ENCODE measurements around the gene PPP1R15B. TPM values are rescaled to one million over a fixed set of nuclear protein-coding genes. Genes with fewer than 3 reads are reported as not detected.
A peak's percentile ranks its signal among the peaks of the same experiment; 100 is the strongest.

Gene PPP1R15B
- total RNA-seq (2021; ENCODE audit: unreplicated experiment) (69.3 TPM), Bru-seq, nascent RNA (percentile 99 among the genes with signal in this experiment), BruChase-seq, experiment 1, labeled RNA remaining after a 6-hour chase (percentile 98 among the genes with signal in this experiment), BruChase-seq, experiment 2, labeled RNA remaining after a 2-hour chase (percentile 100 among the genes with signal in this experiment)
- 22.4 and 25.6 TPM in 2 replicates for polyA plus RNA-seq (2012)
- long read RNA-seq, full-length matches to known transcripts = 39 of 54 reads
- long read RNA-seq, partial matches to known transcripts = 0 of 54 reads
- long read RNA-seq, other reads (novel, unspliced or antisense) = 15 of 54 reads

DNA sequence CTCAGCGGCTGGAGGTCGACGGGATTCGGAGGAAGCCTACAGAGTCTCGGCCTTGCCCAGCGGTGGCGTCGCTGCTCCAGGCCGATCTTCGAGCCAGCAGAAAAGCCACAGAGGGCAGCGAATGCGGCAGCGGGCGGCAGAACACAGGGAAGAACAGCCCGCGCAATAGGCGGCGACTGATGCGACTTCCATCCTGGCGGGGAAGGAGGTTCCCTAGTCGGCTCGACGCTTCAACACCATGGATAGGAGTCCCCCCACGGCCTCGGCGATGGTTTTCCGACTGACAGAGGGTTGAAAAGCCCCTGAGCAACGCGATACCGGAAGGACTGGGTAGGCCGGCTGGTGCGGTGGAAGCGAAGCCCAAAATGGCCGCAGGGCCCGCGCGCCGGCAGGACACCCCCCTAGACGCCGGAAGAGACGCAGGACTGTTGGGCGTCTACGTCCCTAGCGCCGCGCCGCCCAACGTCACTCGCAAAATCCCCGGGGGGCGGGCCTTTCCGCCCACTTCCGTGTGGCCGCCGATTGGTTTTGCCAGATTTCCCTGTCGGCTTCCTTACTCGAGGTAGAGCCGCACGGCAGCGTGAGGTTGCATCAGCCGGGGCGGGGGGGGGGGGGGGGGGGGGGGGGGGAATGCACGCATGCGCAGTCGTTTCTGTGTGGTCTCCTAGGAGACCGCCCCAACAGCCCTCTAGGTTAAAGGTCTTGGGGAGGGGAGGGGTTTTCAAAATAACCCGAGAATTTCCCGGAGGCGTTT, at the start of gene PPP1R15B:
Gene PPP1R15B, minus strand, starts transcription at position 367 of the 754 bp plus-strand sequence. CDS start 406 bp downstream, outside the sequence.
- TSS peak; percentile 45 for BruUV-seq (replicated peaks)
- POLR2A ChIA-PET = no interaction called here
- TF ChIP-seq, protein P1, sequence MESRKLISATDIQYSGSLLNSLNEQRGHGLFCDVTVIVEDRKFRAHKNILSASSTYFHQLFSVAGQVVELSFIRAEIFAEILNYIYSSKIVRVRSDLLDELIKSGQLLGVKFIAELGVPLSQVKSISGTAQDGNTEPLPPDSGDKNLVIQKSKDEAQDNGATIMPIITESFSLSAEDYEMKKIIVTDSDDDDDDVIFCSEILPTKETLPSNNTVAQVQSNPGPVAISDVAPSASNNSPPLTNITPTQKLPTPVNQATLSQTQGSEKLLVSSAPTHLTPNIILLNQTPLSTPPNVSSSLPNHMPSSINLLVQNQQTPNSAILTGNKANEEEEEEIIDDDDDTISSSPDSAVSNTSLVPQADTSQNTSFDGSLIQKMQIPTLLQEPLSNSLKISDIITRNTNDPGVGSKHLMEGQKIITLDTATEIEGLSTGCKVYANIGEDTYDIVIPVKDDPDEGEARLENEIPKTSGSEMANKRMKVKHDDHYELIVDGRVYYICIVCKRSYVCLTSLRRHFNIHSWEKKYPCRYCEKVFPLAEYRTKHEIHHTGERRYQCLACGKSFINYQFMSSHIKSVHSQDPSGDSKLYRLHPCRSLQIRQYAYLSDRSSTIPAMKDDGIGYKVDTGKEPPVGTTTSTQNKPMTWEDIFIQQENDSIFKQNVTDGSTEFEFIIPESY (IDR thresholded peaks at IDR 0.05; ENCODE audit: extremely low read depth, insufficient replicate concordance, low read length) = peak; percentile 75
- TF ChIP-seq, protein P2, sequence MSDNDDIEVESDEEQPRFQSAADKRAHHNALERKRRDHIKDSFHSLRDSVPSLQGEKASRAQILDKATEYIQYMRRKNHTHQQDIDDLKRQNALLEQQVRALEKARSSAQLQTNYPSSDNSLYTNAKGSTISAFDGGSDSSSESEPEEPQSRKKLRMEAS (IDR thresholded peaks at IDR 0.05) = peak; percentile 88
- TF ChIP-seq EGR1 (IDR thresholded peaks at IDR 0.05; ENCODE audit: low read depth) = peak; percentile 84
- no peak for TF ChIP-seq EZH2phosphoT487 (IDR thresholded peaks at IDR 0.05; ENCODE audit: borderline replicate concordance)
- 0 out of 2 replicates have a peak, but pooled peaks have one; percentile 53 for TF ChIP-seq CBX3 (IDR thresholded peaks at IDR 0.05; ENCODE audit: low read depth)
- TF ChIP-seq, protein P3, sequence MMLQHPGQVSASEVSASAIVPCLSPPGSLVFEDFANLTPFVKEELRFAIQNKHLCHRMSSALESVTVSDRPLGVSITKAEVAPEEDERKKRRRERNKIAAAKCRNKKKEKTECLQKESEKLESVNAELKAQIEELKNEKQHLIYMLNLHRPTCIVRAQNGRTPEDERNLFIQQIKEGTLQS (IDR thresholded peaks at IDR 0.05) = no peak; the same call in 1 of the 2 replicates
- TF ChIP-seq SP1 (IDR thresholded peaks at IDR 0.05; ENCODE audit: low read depth) = peak; percentile 88
- peak; percentile 92 for TF ChIP-seq CEBPB (IDR thresholded peaks at IDR 0.05; ENCODE audit: low read depth)
- no peak for TF ChIP-seq ZNF274 (IDR thresholded peaks at IDR 0.05; ENCODE audit: low read depth, low read length)
- no peak for TF ChIP-seq TCF7L2 (IDR thresholded peaks at IDR 0.05; ENCODE audit: borderline replicate concordance, extremely low read depth, insufficient read depth, insufficient read length)
- no peak for TF ChIP-seq RAD21 (IDR thresholded peaks at IDR 0.05; ENCODE audit: low read depth)
- TF ChIP-seq EZH2 (IDR thresholded peaks at IDR 0.05) = no peak
- TF ChIP-seq YY1 (IDR thresholded peaks at IDR 0.05; ENCODE audit: extremely low read depth, insufficient replicate concordance, low read depth, low read length) = peak; percentile 95
- TF ChIP-seq, protein P4, sequence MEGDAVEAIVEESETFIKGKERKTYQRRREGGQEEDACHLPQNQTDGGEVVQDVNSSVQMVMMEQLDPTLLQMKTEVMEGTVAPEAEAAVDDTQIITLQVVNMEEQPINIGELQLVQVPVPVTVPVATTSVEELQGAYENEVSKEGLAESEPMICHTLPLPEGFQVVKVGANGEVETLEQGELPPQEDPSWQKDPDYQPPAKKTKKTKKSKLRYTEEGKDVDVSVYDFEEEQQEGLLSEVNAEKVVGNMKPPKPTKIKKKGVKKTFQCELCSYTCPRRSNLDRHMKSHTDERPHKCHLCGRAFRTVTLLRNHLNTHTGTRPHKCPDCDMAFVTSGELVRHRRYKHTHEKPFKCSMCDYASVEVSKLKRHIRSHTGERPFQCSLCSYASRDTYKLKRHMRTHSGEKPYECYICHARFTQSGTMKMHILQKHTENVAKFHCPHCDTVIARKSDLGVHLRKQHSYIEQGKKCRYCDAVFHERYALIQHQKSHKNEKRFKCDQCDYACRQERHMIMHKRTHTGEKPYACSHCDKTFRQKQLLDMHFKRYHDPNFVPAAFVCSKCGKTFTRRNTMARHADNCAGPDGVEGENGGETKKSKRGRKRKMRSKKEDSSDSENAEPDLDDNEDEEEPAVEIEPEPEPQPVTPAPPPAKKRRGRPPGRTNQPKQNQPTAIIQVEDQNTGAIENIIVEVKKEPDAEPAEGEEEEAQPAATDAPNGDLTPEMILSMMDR (IDR thresholded peaks at IDR 0.05 in 2 of 3, conservative IDR thresholded peaks at IDR 0.05 in 1 of 3; ENCODE audit: borderline replicate concordance in 1 of 3, insufficient read depth in 1 of 3, low read depth in 2 of 3, low read length in 2 of 3) = no peak
- TF ChIP-seq JUND (IDR thresholded peaks at IDR 0.05) = no peak
- TF ChIP-seq SRF (IDR thresholded peaks at IDR 0.05; ENCODE audit: low read depth) = peak; percentile 38; the same call in 1 of the 2 replicates

More for the DNA sequence above, at the start of gene PPP1R15B:
- Histone ChIP-seq H3K36me3 (ENCODE audit: control insufficient read depth in 1 of 2, insufficient read depth in 2 of 2, low read length in 2 of 2) (peaks cover 11 to 13% of the 10 kb centered on the region in 2 experiments; a peak in 2 of 4 replicates), H3K9me3 (ENCODE audit: control insufficient read depth in 1 of 2, insufficient read depth in 1 of 2, low read depth in 1 of 2, low read length in 2 of 2) (no peaks in the 10 kb centered on the region), H4K20me1 (ENCODE audit: insufficient read depth) (peaks cover 26% of the 10 kb centered on the region), H3K79me2 (ENCODE audit: insufficient read depth, low read length) (peaks cover 50% of the 10 kb centered on the region), H3K27me3 (ENCODE audit: insufficient read depth, low read length) (no peaks in the 10 kb centered on the region), H3K9me2 (ENCODE audit: insufficient read depth) (no peaks in the 10 kb centered on the region), H3K27ac (ENCODE audit: low read depth, low read length) (peak within 1 kb of the TSS; percentile 93), H2AFZ (ENCODE audit: low read depth, low read length, poor library complexity, severe bottlenecking) (peak within 1 kb of the TSS; percentile 71), H3K4me1 (ENCODE audit: control insufficient read depth in 1 of 2, insufficient read depth in 2 of 2, low read length in 2 of 2) (peaks cover 30 to 44% of the 10 kb centered on the region in 2 experiments), H3K9ac (ENCODE audit: low read length) (peak within 1 kb of the TSS; percentile 96), H3K4me3 (replicated peaks in 1 of 2; ENCODE audit: low read depth in 1 of 2, low read length in 2 of 2) (peak within 1 kb of the TSS; percentile 74 to 95), H3K4me2 (ENCODE audit: low read length) (peak within 1 kb of the TSS; percentile 84)
- ChIA-PET RAD21 (ENCODE audit: low non-redundant PET in 1 of 2, low total read pairs in 2 of 2, uncharacterized antibody in 2 of 2, unreplicated experiment in 2 of 2) (no interaction called here), CTCF (interaction anchor here (2.7 kb wide), 1 partner anchor 13 kb away, joined by 25 read pairs; no protein-coding TSS in a partner anchor)
- peak; percentile 96 for DNase-seq (ENCODE audit: low read depth, low spot score)
- peak; percentile 94 for ATAC-seq
- intact Hi-C loops (cut with micrococcal nuclease) = no loop called here

All from HCT116 (cell line).